Gastrocnemius medialis (tissue), 4 donors: Measurements from ENCODE around the gene SMC1B.

Source experiments
- POLR2A ChIP-seq, 2 donors: fragments of 450-650 bp; IDR thresholded peaks; one replicate each; pipeline ENCODE4 v1.6.1; 2017; ENCODE audit warnings: antibody characterized with exemption in 2 of 2, mild to moderate bottlenecking in 2 of 2, moderate library complexity in 2 of 2
- TF ChIP-seq, protein P1 (sequence below), 5 experiments: fragments of 450-650 bp in 3 of 5; fragments of 200-600 bp in 2 of 5; sonication (generic) in 2 of 5; IDR thresholded peaks in 4 of 5; conservative IDR thresholded peaks in 1 of 5; 1 replicate in 4 of 5; 2 replicates in 1 of 5; pipeline ENCODE4 v1.5.1; 2016 to 2019; ENCODE audit warnings: antibody characterized with exemption in 5 of 5, mild to moderate bottlenecking in 3 of 5, moderate library complexity in 3 of 5

DNA sequence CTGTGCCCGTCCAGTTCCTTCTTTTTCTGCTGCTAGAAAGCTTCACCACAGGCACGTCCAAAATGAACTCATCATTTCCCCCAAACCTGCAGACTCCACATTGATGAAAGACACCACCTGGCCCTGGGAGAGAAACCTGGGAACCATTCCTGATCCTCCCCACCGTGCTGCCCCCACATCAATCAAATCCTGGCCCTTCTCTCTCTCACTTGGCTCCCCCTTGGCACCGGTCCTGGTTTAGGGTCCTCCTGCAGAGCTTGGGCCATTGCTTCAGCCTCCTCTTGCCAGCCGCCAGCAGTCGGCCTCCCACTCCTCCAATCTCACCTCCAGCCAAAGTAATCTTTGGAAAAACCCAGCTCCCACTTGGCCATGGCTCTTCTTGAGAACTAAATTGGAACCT, 38.6 kb upstream of the SMC1B start:
- TF ChIP-seq, protein P1, sequence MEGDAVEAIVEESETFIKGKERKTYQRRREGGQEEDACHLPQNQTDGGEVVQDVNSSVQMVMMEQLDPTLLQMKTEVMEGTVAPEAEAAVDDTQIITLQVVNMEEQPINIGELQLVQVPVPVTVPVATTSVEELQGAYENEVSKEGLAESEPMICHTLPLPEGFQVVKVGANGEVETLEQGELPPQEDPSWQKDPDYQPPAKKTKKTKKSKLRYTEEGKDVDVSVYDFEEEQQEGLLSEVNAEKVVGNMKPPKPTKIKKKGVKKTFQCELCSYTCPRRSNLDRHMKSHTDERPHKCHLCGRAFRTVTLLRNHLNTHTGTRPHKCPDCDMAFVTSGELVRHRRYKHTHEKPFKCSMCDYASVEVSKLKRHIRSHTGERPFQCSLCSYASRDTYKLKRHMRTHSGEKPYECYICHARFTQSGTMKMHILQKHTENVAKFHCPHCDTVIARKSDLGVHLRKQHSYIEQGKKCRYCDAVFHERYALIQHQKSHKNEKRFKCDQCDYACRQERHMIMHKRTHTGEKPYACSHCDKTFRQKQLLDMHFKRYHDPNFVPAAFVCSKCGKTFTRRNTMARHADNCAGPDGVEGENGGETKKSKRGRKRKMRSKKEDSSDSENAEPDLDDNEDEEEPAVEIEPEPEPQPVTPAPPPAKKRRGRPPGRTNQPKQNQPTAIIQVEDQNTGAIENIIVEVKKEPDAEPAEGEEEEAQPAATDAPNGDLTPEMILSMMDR (IDR thresholded peaks at IDR 0.05 in 4 of 5, conservative IDR thresholded peaks at IDR 0.05 in 1 of 5) = no peak
- TF ChIP-seq POLR2A (IDR thresholded peaks at IDR 0.05) = no peak
